HG02759 (cell line): ENCODE results near the gene MAP3K5.
"Not testable (repeated sequence)": the region's sequence is repeated elsewhere in the genome, so short reads cannot be mapped to it uniquely, and the experiment has no call there.

Experiments
- ATAC-seq: cut with Tn5 transposase; IDR thresholded peaks from one replicate; pipeline ENCODE4 v1.9.1; 2021; ENCODE audit warnings: mild to moderate bottlenecking, moderate library complexity; ENCODE audit not compliant: unreplicated experiment

Gene MAP3K5

GRCh38 chr6:136728033-136728939, 64.0 kb downstream of the MAP3K5 start:
- ATAC-seq, result no peak

- ATAC-seq, result no peak
Observed at GRCh38 chr6:136726837-136727557, 65.3 kb downstream of the MAP3K5 start.

- no peak for ATAC-seq
Observed at GRCh38 chr6:136725124-136725523, 67.2 kb downstream of the MAP3K5 start.

GRCh38 chr6:136723780-136724179, 68.5 kb downstream of the MAP3K5 start:
- peak; percentile 69 for ATAC-seq

GRCh38 chr6:136721467-136721866, 70.8 kb downstream of the MAP3K5 start:
- ATAC-seq, result no peak

GRCh38 chr6:136720045-136720770, 72.1 kb downstream of the MAP3K5 start:
- peak; percentile 33 for ATAC-seq

GRCh38 chr6:136719280-136720044, 72.8 kb downstream of the MAP3K5 start:
- ATAC-seq, result peak; percentile 52

GRCh38 chr6:136718476-136718875, 73.8 kb downstream of the MAP3K5 start:
- ATAC-seq, result no peak

- no peak for ATAC-seq
Observed at GRCh38 chr6:136717716-136717990, 74.6 kb downstream of the MAP3K5 start.

- peak; percentile 37 for ATAC-seq
Observed at GRCh38 chr6:136716917-136717715, 75.2 kb downstream of the MAP3K5 start.

- ATAC-seq, result not testable (repeated sequence)
Observed at GRCh38 chr6:136712642-136713041, 79.6 kb downstream of the MAP3K5 start.

GRCh38 chr6:136711644-136712043, 80.6 kb downstream of the MAP3K5 start:
- no peak for ATAC-seq

GRCh38 chr6:136710877-136711552, 81.3 kb downstream of the MAP3K5 start:
- no peak for ATAC-seq

- ATAC-seq, result no peak
Observed at GRCh38 chr6:136709429-136709828, 82.8 kb downstream of the MAP3K5 start.

GRCh38 chr6:136706430-136706829, 85.8 kb downstream of the MAP3K5 start:
- ATAC-seq, result no peak

- ATAC-seq, result no peak
Observed at GRCh38 chr6:136703331-136703865, 88.9 kb downstream of the MAP3K5 start.

- ATAC-seq, result no peak
Observed at GRCh38 chr6:136701045-136701444, 91.2 kb downstream of the MAP3K5 start.

- no peak for ATAC-seq
Observed at GRCh38 chr6:136699358-136699757, 92.9 kb downstream of the MAP3K5 start.

- no peak for ATAC-seq
Observed at GRCh38 chr6:136696783-136697364, 95.4 kb downstream of the MAP3K5 start.
